ENCODE measurements around the gene ST7.

GRCh38 chr7:117149692-117150091 lies 196.4 kb downstream of the ST7 start:
- TF ChIP-seq, protein P1, sequence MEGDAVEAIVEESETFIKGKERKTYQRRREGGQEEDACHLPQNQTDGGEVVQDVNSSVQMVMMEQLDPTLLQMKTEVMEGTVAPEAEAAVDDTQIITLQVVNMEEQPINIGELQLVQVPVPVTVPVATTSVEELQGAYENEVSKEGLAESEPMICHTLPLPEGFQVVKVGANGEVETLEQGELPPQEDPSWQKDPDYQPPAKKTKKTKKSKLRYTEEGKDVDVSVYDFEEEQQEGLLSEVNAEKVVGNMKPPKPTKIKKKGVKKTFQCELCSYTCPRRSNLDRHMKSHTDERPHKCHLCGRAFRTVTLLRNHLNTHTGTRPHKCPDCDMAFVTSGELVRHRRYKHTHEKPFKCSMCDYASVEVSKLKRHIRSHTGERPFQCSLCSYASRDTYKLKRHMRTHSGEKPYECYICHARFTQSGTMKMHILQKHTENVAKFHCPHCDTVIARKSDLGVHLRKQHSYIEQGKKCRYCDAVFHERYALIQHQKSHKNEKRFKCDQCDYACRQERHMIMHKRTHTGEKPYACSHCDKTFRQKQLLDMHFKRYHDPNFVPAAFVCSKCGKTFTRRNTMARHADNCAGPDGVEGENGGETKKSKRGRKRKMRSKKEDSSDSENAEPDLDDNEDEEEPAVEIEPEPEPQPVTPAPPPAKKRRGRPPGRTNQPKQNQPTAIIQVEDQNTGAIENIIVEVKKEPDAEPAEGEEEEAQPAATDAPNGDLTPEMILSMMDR (IDR thresholded peaks at IDR 0.05; ENCODE audit: low read depth, low read length): no peak
- no peak for TF ChIP-seq POLR2A (IDR thresholded peaks at IDR 0.05; ENCODE audit: extremely low read depth, insufficient read length)
- TF ChIP-seq MAX (IDR thresholded peaks at IDR 0.05; ENCODE audit: low read depth, low read length): no peak
- TF ChIP-seq MYC (IDR thresholded peaks at IDR 0.05; ENCODE audit: low read depth, low read length): no peak
